Right lobe of liver (tissue), 6 donors: ENCODE results near the gene EML6. TPM values are rescaled to one million over a fixed set of nuclear protein-coding genes. Genes with fewer than 3 reads are reported as not detected.

ENCODE experiments used
- ATAC-seq, 4 donors: fragments of 200-7000 bp; cut with Tn5 transposase; one replicate each; pipeline ENCODE4 v1.9.1; 2020; ENCODE audit warnings: mild to moderate bottlenecking in 4 of 4, moderate library complexity in 4 of 4
- DNase-seq, 3 donors: peaks; one replicate each; pipeline ENCODE4 v3.0.0-alpha.2; 2020
- H3K27ac ChIP-seq, 3 donors: fragments of 200-600 bp; one replicate each; pipeline ENCODE4 v1.8.0; 2022
- H3K27me3 ChIP-seq, 2 donors: fragments of 200-600 bp; one replicate each; pipeline ENCODE4 v1.8.0; 2022
- H3K36me3 ChIP-seq, 4 donors: fragments of 200-600 bp; sonication (generic) in 1 of 4; one replicate each; pipeline versions ENCODE4 v1.5.1 to v1.8.0; 2017 to 2022; ENCODE audit warnings: control low read depth in 1 of 4
- H3K4me1 ChIP-seq, 4 donors: fragments of 200-600 bp; sonication (generic) in 1 of 4; one replicate each; pipeline versions ENCODE4 v1.5.1 to v1.8.0; 2017 to 2022; ENCODE audit warnings: control low read depth in 1 of 4
- H3K4me3 ChIP-seq, 3 donors: fragments of 200-600 bp; one replicate each; pipeline ENCODE4 v1.8.0; 2022
- H3K9me3 ChIP-seq, 4 donors: fragments of 200-600 bp; sonication (generic) in 1 of 4; one replicate each; pipeline versions ENCODE4 v1.5.1 to v1.8.0; 2017 to 2022; ENCODE audit warnings: control low read depth in 1 of 4
- POLR2A ChIP-seq: fragments of 450-650 bp; IDR thresholded peaks from one replicate; pipeline ENCODE4 v1.6.1; 2017; ENCODE audit warnings: antibody characterized with exemption, mild to moderate bottlenecking
- WGBS: methylation state at CpG from one replicate; pipeline ENCODE4 v1.1.6; 2018; ENCODE audit warnings: low coverage, low lambda C conversion rate; ENCODE audit not compliant: insufficient coverage; ENCODE audit errors: missing lambda C conversion rate; 5-methylcytosine and 5-hydroxymethylcytosine counted together
- intact Hi-C, 2 donors: fragments of 100-400 bp; cut with DNase I; formaldehyde crosslinking; loops; one replicate each; pipeline versions ENCODE4 v1.11.2 to v1.14.1; 2022
- total RNA-seq, 6 experiments: library from RNA; depleted of rRNA in 2 of 6; stranded (reverse); fragments of >200 nt in 2 of 6; fragmentation: NEBNext Ultra II Directional in 3 of 6; extraction: Animal tissue kit (Norgen Biotek cat#: 25700) in 3 of 6; gene quantifications; one replicate each; pipeline versions ENCODE4 v1.1.0 to v1.2.4, GENCODE V29; 2016 to 2023
- TF ChIP-seq, protein P1 (sequence below), 4 donors: fragments of 200-600 bp in 3 of 4; fragments of 450-650 bp in 1 of 4; IDR thresholded peaks; one replicate each; pipeline versions ENCODE4 v1.5.1 to v1.8.0; 2016 to 2022; ENCODE audit warnings: antibody characterized with exemption in 4 of 4, mild to moderate bottlenecking in 2 of 4
- donor health status: DM: no; HTN: yes; CAD: no.
- donor health status: DM: no; HTN: no; CAD: no.
- donor health status: DM: no; HTN: no; CAD: no.
- donor health status: DM: no; HTN: yes; CAD: no.
- donor health status: DM: no; HTN: yes; CAD: no.

EML6 gene
- total RNA-seq, 6 experiments from 2014 or later = 0.82 to 2.5 (median 1.5) TPM

- no peaks in the 10 kb centered on the region for H3K27me3 ChIP-seq
- DNase-seq = no peak
- intact Hi-C loops = no loop called here
- H3K27ac ChIP-seq = no peak overlapping the region
- ATAC-seq = no peak
- TF ChIP-seq, protein P1, sequence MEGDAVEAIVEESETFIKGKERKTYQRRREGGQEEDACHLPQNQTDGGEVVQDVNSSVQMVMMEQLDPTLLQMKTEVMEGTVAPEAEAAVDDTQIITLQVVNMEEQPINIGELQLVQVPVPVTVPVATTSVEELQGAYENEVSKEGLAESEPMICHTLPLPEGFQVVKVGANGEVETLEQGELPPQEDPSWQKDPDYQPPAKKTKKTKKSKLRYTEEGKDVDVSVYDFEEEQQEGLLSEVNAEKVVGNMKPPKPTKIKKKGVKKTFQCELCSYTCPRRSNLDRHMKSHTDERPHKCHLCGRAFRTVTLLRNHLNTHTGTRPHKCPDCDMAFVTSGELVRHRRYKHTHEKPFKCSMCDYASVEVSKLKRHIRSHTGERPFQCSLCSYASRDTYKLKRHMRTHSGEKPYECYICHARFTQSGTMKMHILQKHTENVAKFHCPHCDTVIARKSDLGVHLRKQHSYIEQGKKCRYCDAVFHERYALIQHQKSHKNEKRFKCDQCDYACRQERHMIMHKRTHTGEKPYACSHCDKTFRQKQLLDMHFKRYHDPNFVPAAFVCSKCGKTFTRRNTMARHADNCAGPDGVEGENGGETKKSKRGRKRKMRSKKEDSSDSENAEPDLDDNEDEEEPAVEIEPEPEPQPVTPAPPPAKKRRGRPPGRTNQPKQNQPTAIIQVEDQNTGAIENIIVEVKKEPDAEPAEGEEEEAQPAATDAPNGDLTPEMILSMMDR (IDR thresholded peaks at IDR 0.05) = no peak
- no peak for TF ChIP-seq POLR2A
- H3K4me1 ChIP-seq = no peaks in the 10 kb centered on the region
- H3K9me3 ChIP-seq = no peaks in the 10 kb centered on the region
- H3K36me3 ChIP-seq = no peaks in the 10 kb centered on the region
- H3K4me3 ChIP-seq = no peak overlapping the region
- WGBS = 72% methylated on average over 5 of the region's 5 CpGs
These were observed 121.6 kb downstream of the EML6 start for GRCh38 chr2:54845094-54845493.

GRCh38 chr2:54845514-54845913 lies 122.1 kb downstream of the EML6 start:
- Histone ChIP-seq H3K9me3 (no peaks in the 10 kb centered on the region), H3K27ac (no peak overlapping the region), H3K36me3 (no peaks in the 10 kb centered on the region), H3K4me3 (no peak overlapping the region), H3K4me1 (no peaks in the 10 kb centered on the region), H3K27me3 (no peaks in the 10 kb centered on the region)
- no peak for ATAC-seq
- 71% methylated on average over 2 of the region's 2 CpGs for WGBS
- intact Hi-C loops = no loop called here
- no peak for DNase-seq
- TF ChIP-seq, protein P1 (IDR thresholded peaks at IDR 0.05) = no peak
- no peak for TF ChIP-seq POLR2A

DNA sequence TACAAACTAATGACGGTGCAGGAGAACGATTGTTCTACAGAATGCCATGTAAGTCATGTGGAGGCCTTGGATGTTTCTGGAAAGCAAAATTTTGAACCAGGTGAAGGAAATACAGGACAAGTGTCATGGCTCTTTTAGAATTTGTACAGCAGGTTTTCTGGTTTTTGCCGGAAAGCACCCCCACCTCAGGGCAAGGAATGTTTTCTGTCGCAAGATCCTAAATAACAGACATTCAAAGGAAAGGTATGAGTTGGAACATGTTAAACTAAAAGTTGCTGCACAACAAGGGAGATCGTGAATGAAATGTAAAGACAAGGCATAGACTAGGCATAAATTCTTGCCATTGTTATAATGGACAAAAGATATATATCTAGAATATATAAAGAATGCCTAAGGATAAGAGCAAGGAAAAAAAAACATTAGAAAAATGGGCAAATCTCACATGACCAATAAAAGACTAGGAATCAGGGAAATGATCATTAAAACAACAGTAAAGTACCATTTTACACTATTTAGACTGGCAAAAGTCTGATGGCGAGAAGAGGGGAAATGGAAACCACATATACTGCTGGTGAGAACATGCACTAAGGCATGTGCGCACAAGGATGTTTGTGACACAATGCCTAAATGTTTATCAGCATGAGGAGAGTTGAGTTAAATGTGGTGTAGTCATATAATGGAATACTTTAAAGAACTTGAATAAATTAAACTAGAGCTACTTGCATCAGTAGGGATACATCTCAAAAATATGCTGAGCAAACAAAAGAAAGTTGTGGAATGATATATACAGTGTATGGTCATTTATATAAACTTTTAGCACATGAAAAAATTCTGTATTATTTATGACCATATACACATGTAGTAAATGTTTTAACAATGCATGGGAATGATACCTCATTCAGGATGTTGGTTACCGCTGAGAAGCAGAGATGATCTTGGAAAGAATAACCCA lies 127.0 kb downstream of the EML6 start:
- no peaks in the 10 kb centered on the region for H3K4me1 ChIP-seq
- DNase-seq (no peak), ATAC-seq (no peak)
- no peaks in the 10 kb centered on the region for H3K27me3 ChIP-seq
- intact Hi-C loops = no loop called here
- TF ChIP-seq, protein P1 (IDR thresholded peaks at IDR 0.05) = no peak
- no peak for TF ChIP-seq POLR2A
- H3K9me3 ChIP-seq = no peaks in the 10 kb centered on the region
- H3K27ac ChIP-seq = no peak overlapping the region
- no peaks in the 10 kb centered on the region for H3K36me3 ChIP-seq
- no peak overlapping the region for H3K4me3 ChIP-seq
- WGBS = 92% methylated on average over 8 of the region's 8 CpGs

DNA sequence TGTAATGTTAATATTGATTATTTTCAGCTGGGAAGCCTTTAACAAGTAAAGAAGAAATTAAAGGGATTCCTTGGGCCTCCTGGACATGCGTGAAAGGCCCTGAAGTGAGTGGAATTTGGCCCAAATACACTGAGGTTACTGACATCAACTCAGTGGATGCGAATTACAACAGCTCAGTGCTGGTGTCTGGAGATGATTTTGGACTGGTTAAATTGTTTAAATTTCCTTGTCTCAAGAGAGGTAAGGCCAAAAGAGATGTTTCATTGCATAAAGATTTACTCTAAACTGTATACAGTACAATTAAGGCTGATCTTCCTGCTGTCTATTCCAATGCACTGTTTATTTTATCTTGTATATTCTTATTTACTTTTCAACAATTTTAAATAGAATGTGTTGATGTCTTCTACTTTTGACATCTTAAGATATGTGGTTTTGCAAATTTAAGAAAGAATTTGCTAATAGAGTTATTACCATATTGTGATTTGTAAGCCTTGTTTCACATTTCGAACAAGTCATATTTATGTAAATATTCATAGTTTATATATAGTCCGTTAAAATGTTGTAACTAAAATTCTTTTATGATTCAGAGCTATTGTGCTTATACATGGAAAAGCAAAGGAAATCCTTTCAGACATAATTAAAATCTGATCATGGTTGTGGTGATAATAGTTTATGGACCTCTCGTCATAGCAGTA lies 130.3 kb downstream of the EML6 start:
- Histone ChIP-seq H3K27me3 (no peaks in the 10 kb centered on the region), H3K4me3 (no peak overlapping the region), H3K27ac (no peak overlapping the region), H3K4me1 (peaks cover 0 to 12% (median 0%) of the 10 kb centered on the region in 4 donors), H3K9me3 (no peaks in the 10 kb centered on the region), H3K36me3 (no peaks in the 10 kb centered on the region)
- intact Hi-C loops = no loop called here
- TF ChIP-seq, protein P1 (IDR thresholded peaks at IDR 0.05) = no peak
- TF ChIP-seq POLR2A = no peak
- ATAC-seq (no peak), DNase-seq (no peak)
- WGBS = 84% methylated on average over 5 of the region's 5 CpGs
